Right lobe of liver (tissue), 6 donors: Measurements from ENCODE around the gene HTRA2. TPM values are rescaled to one million over a fixed set of nuclear protein-coding genes. Genes with fewer than 3 reads are reported as not detected.
"Not testable (repeated sequence)": the region's sequence is repeated elsewhere in the genome, so short reads cannot be mapped to it uniquely, and the experiment has no call there.

Experiments used
- ATAC-seq, 4 donors: fragments of 200-7000 bp; cut with Tn5 transposase; one replicate each; pipeline ENCODE4 v1.9.1; 2020; ENCODE audit warnings: mild to moderate bottlenecking in 4 of 4, moderate library complexity in 4 of 4
- DNase-seq, 3 donors: peaks; one replicate each; pipeline ENCODE4 v3.0.0-alpha.2; 2020
- H3K27ac ChIP-seq, 3 donors: fragments of 200-600 bp; one replicate each; pipeline ENCODE4 v1.8.0; 2022
- H3K27me3 ChIP-seq, 2 donors: fragments of 200-600 bp; one replicate each; pipeline ENCODE4 v1.8.0; 2022
- H3K36me3 ChIP-seq, 4 donors: fragments of 200-600 bp; sonication (generic) in 1 of 4; one replicate each; pipeline versions ENCODE4 v1.5.1 to v1.8.0; 2017 to 2022; ENCODE audit warnings: control low read depth in 1 of 4
- H3K4me1 ChIP-seq, 4 donors: fragments of 200-600 bp; sonication (generic) in 1 of 4; one replicate each; pipeline versions ENCODE4 v1.5.1 to v1.8.0; 2017 to 2022; ENCODE audit warnings: control low read depth in 1 of 4
- H3K4me3 ChIP-seq, 3 donors: fragments of 200-600 bp; one replicate each; pipeline ENCODE4 v1.8.0; 2022
- H3K9me3 ChIP-seq, 4 donors: fragments of 200-600 bp; sonication (generic) in 1 of 4; one replicate each; pipeline versions ENCODE4 v1.5.1 to v1.8.0; 2017 to 2022; ENCODE audit warnings: control low read depth in 1 of 4
- POLR2A ChIP-seq: fragments of 450-650 bp; IDR thresholded peaks from one replicate; pipeline ENCODE4 v1.6.1; 2017; ENCODE audit warnings: antibody characterized with exemption, mild to moderate bottlenecking
- WGBS: methylation state at CpG from one replicate; pipeline ENCODE4 v1.1.6; 2018; ENCODE audit warnings: low coverage, low lambda C conversion rate; ENCODE audit not compliant: insufficient coverage; ENCODE audit errors: missing lambda C conversion rate; 5-methylcytosine and 5-hydroxymethylcytosine counted together
- intact Hi-C, 2 donors: fragments of 100-400 bp; cut with DNase I; formaldehyde crosslinking; loops; one replicate each; pipeline versions ENCODE4 v1.11.2 to v1.14.1; 2022
- total RNA-seq, 6 experiments: library from RNA; depleted of rRNA in 2 of 6; stranded (reverse); fragments of >200 nt in 2 of 6; fragmentation: NEBNext Ultra II Directional in 3 of 6; extraction: Animal tissue kit (Norgen Biotek cat#: 25700) in 3 of 6; gene quantifications; one replicate each; pipeline versions ENCODE4 v1.1.0 to v1.2.4, GENCODE V29; 2016 to 2023
- TF ChIP-seq, protein P1 (sequence below), 4 donors: fragments of 200-600 bp in 3 of 4; fragments of 450-650 bp in 1 of 4; IDR thresholded peaks; one replicate each; pipeline versions ENCODE4 v1.5.1 to v1.8.0; 2016 to 2022; ENCODE audit warnings: antibody characterized with exemption in 4 of 4, mild to moderate bottlenecking in 2 of 4
- donor health status: DM: no; HTN: yes; CAD: no.
- donor health status: DM: no; HTN: no; CAD: no.
- donor health status: DM: no; HTN: no; CAD: no.
- donor health status: DM: no; HTN: yes; CAD: no.
- donor health status: DM: no; HTN: yes; CAD: no.

HTRA2 gene
- total RNA-seq, 6 experiments from 2014 or later: 12.3 to 20.3 (median 15.2) TPM

DNA sequence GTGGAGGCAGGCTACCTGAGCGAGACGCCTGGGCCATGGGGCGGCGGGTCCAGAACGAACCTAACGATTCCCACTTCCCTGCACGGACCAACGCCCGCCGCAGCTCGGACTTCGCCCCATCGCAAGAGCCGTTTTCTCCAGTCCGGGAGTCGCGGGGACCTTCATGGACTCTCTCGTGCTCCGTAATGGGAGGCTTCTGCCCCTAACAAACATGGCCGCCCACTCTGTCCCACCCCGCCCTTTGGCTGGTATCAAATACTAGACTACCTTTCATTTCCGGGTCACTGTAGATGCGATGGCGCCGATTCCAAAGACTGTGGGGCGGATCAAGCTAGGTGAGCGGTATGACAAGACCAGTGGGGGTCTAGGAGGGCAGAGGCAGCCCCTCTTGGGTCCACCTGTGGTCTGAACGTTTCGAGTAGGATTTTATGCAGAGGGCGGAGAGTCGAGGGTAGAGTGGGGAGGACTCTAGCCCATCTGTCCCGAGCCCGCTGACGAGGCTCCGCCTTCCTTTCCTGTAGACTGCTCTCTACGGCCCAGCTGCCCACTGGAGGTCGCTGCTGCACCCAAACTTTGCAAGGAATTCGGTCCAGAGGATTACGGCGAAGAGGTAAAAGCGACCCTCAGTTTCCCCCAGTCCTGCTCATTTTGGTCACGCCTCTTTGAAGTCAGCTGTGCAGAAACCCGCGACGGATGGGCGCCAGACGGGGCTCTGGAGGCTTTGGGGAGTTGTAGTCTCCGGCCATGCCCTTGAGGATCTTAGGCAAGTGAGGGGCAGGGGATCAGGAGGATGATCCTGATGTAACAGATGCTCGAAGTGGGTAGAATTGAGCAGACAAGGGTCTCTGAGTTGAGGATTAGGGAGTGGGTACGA lies 46.7 kb upstream of the HTRA2 start, which contains the start of the genes CCDC142 and TTC31:
TSS of gene CCDC142 (minus strand) at position 198 of the 874 bp plus-strand sequence. CDS start at position 37, 161 bp downstream.
TSS of gene TTC31 (plus strand) at position 281 of the 874 bp plus-strand sequence. CDS start at position 296, 15 bp downstream.
- intact Hi-C loops: no loop called here

DNA sequence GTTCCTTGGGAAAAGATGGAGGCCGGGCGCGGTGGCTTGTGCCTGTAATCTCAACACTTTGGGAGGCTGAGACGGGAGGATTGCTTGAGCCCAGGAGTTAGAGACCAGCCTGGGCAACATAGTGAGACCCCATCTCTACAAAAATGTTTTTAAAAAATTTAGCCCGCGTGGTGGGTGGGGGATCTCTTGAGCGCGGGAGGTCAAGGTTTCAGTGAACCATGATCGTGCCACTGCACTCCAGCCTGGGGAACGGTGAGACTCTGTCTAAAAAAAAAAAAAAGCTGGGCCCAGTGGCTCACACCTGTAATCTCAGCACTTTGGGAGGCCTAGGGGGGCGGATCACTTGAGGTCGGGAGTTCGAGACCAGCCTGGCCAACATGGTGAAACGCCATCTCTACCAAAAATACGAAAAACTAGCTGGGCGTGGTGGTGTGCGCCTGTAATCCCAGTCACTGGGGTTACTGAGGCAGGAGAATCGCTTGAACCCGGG lies 46.0 kb upstream of the HTRA2 start:
- H3K27ac ChIP-seq: peak overlapping the region in 1 of 3 donors; percentile 84
- DNase-seq, ATAC-seq, H3K9me3 ChIP-seq, intact Hi-C loops, H3K27me3 ChIP-seq: not testable (repeated sequence)
- WGBS: 64% methylated on average over 17 of the region's 19 CpGs
- H3K4me1 ChIP-seq: peaks cover 0 to 55% (median 19%) of the 10 kb centered on the region in 4 donors
- H3K36me3 ChIP-seq: peaks cover 0 to 16% (median 2%) of the 10 kb centered on the region in 4 donors
- peak overlapping the region; percentile 93 to 99 (median 97) for H3K4me3 ChIP-seq

More for the DNA sequence above, 46.7 kb upstream of the HTRA2 start, which contains the start of the genes CCDC142 and TTC31:
- Histone ChIP-seq H3K27me3 (no peaks in the 10 kb centered on the region), H3K9me3 (no peaks in the 10 kb centered on the region), H3K36me3 (peaks cover 0 to 16% (median 2%) of the 10 kb centered on the region in 4 donors), H3K4me1 (peaks cover 0 to 48% (median 16%) of the 10 kb centered on the region in 4 donors), H3K27ac (peak within 1 kb of the TSS; percentile 71 to 84 (median 80)), H3K4me3 (peak within 1 kb of the TSS; percentile 93 to 99 (median 97))
- whole genome bisulfite sequencing: under 1% methylated on average over 35 of the region's 50 CpGs
- peak; percentile 92 to 95 (median 93) for ATAC-seq
- peak; percentile 95 to 97 (median 96) for DNase-seq
- TF ChIP-seq POLR2A: peak; percentile 57
- TF ChIP-seq, protein P1, sequence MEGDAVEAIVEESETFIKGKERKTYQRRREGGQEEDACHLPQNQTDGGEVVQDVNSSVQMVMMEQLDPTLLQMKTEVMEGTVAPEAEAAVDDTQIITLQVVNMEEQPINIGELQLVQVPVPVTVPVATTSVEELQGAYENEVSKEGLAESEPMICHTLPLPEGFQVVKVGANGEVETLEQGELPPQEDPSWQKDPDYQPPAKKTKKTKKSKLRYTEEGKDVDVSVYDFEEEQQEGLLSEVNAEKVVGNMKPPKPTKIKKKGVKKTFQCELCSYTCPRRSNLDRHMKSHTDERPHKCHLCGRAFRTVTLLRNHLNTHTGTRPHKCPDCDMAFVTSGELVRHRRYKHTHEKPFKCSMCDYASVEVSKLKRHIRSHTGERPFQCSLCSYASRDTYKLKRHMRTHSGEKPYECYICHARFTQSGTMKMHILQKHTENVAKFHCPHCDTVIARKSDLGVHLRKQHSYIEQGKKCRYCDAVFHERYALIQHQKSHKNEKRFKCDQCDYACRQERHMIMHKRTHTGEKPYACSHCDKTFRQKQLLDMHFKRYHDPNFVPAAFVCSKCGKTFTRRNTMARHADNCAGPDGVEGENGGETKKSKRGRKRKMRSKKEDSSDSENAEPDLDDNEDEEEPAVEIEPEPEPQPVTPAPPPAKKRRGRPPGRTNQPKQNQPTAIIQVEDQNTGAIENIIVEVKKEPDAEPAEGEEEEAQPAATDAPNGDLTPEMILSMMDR (IDR thresholded peaks at IDR 0.05): peak; percentile 88 to 92 (median 90)

DNA sequence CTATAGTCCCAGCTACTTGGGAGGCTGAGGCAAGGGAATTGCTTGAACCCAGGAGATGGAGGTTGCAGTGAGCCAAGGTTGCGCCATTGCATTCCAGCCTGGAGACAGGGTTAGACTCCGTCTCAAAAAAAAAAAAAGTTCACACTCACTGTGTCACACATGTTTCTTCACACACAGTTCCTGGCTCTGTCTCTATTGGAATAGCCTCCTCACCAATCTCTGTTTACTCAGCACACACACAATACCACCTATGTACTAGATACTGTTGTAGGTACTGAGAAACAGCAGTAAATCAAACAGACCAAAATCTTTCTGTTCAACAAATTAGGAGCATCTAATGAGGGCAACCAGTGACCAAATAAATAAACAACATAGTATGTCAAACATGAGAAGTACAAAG lies 43.6 kb upstream of the HTRA2 start:
- Histone ChIP-seq H3K27me3 (no peaks in the 10 kb centered on the region), H3K36me3 (peaks cover 0 to 15% (median 1%) of the 10 kb centered on the region in 4 donors), H3K9me3 (no peaks in the 10 kb centered on the region), H3K4me3 (no peak overlapping the region), H3K4me1 (peaks cover 0 to 70% (median 23%) of the 10 kb centered on the region in 4 donors), H3K27ac (peak overlapping the region in 1 of 3 donors; percentile 57)
- no peak for DNase-seq
- peak in 2 of 4 donors; percentile 11 to 27 for ATAC-seq
- no peak for TF ChIP-seq POLR2A
- TF ChIP-seq, protein P1 (IDR thresholded peaks at IDR 0.05): no peak
- 51% methylated on average over 2 of the region's 2 CpGs for WGBS
- intact Hi-C loops: loop anchor here in 1 of 2 donors (5.0 kb wide), 1 partner anchor 41 kb away; the partner anchor contains the start of genes AUP1, DQX1 and HTRA2

GRCh38 chr2:74488643-74489481 lies 40.9 kb upstream of the HTRA2 start:
- peaks cover 0 to 40% (median 9%) of the 10 kb centered on the region in 4 donors for H3K36me3 ChIP-seq

More at GRCh38 chr2:74488643-74489481, 40.9 kb upstream of the HTRA2 start:
- peak overlapping the region in 2 of 3 donors; percentile 23 to 47 for H3K4me3 ChIP-seq
- intact Hi-C loops: loop anchor here in 1 of 2 donors (5.0 kb wide), 1 partner anchor 38 kb away; the partner anchor contains the start of genes AUP1, DQX1 and HTRA2
- peak; percentile 63 to 77 (median 70) for ATAC-seq
- peak in 2 of 3 donors; percentile 71 to 87 for DNase-seq
- peak overlapping the region; percentile 22 to 79 (median 73) for H3K27ac ChIP-seq
- no peaks in the 10 kb centered on the region for H3K27me3 ChIP-seq
- 50% methylated on average over 9 of the region's 9 CpGs for WGBS
- H3K9me3 ChIP-seq: no peaks in the 10 kb centered on the region
- no peak for TF ChIP-seq POLR2A
- H3K4me1 ChIP-seq: peaks cover 0 to 82% (median 32%) of the 10 kb centered on the region in 4 donors
